K562 (cell line): ENCODE data around the gene PPOX. TPM values are rescaled to one million over a fixed set of nuclear protein-coding genes. Genes with fewer than 3 reads are reported as not detected.

Experiments used
- BCL6 ChIP-seq: fragments of 250-450 bp; sonication (Bioruptor Pico); IDR thresholded peaks from 2 replicates; pipeline ENCODE4 v1.4.0; 2020
- FOXM1 ChIP-seq, 2 experiments: fragments of 450-650 bp in 1 of 2; sonication (generic) in 1 of 2; formaldehyde crosslinking in 1 of 2; IDR thresholded peaks; 2 replicates each; pipeline versions ENCODE4 v1.6.1 to v1.9.0; 2017 to 2022; ENCODE audit warnings: low read depth in 2 of 2, mild to moderate bottlenecking in 2 of 2, missing genetic modification reagents in 1 of 2, moderate library complexity in 1 of 2
- HDAC1 ChIP-seq, 2 experiments: fragments of 450-650 bp; IDR thresholded peaks; 2 replicates each; pipeline ENCODE4 v1.6.1; 2016 to 2017; ENCODE audit warnings: inconsistent platforms in 1 of 2, mild to moderate bottlenecking in 1 of 2, moderate library complexity in 1 of 2
- NBN ChIP-seq: fragments of 450-650 bp; IDR thresholded peaks from 2 replicates; pipeline ENCODE4 v1.6.1; 2016; ENCODE audit warnings: low read depth, mild to moderate bottlenecking
- OTX1 ChIP-seq: fragments of 450-650 bp; formaldehyde crosslinking; IDR thresholded peaks from 2 replicates; pipeline ENCODE4 v1.4.0; 2022; ENCODE audit warnings: mild to moderate bottlenecking
- RFX5 ChIP-seq: IDR thresholded peaks from 2 replicates; pipeline ENCODE4 v1.6.1; 2011; ENCODE audit warnings: low read depth, mild to moderate bottlenecking, improper control_type of control experiment, low read length
- SMC3 ChIP-seq: conservative IDR thresholded peaks from 2 replicates; pipeline ENCODE4 v1.6.1; 2011; ENCODE audit warnings: low read depth, low read length, improper control_type of control experiment; ENCODE audit not compliant: insufficient read depth
- SPI1 ChIP-seq: IDR thresholded peaks from 2 replicates; pipeline ENCODE4 v1.6.1; 2011; ENCODE audit warnings: low read depth, low read length, control low read depth, borderline replicate concordance
- SUPT5H ChIP-seq: fragments of 450-650 bp; IDR thresholded peaks from 2 replicates; pipeline ENCODE4 v1.6.1; 2016
- TOE1 ChIP-seq, 2 experiments: fragments of 450-650 bp in 1 of 2; sonication (generic) in 1 of 2; formaldehyde crosslinking in 1 of 2; IDR thresholded peaks; 2 replicates each; pipeline versions ENCODE4 v1.7.1 to v1.8.0; 2016 to 2022; ENCODE audit warnings: borderline replicate concordance in 2 of 2, mild to moderate bottlenecking in 2 of 2, antibody characterized with exemption in 1 of 2, inconsistent platforms in 1 of 2, low read depth in 1 of 2, missing genetic modification reagents in 1 of 2, moderate library complexity in 1 of 2
- TSC22D4 ChIP-seq: fragments of 450-650 bp; IDR thresholded peaks from 2 replicates; pipeline ENCODE4 v1.6.1; 2016; ENCODE audit warnings: missing genetic modification characterization, missing biosample characterization, control low read depth
- ZNF184 ChIP-seq: sonication (generic); formaldehyde crosslinking; IDR thresholded peaks from 2 replicates; pipeline ENCODE4 v1.5.0; 2020; ENCODE audit warnings: missing genetic modification reagents
- polyA plus RNA-seq, 8 experiments: library from polyadenylated mRNA; depleted of rRNA in 4 of 8; stranded (reverse) in 5 of 8; unstranded in 3 of 8; fragments of >200 nt; fragmentation: Nextera tagmentation in 2 of 8; fragmentation: Illumina TruSeq in 1 of 8; extraction: Ambion mirVana in 2 of 8; extraction: Trizol in 1 of 8; gene quantifications; 2 replicates each; pipeline versions ENCODE4 v1.2.1 to v1.2.3, GENCODE V29; 2011 to 2014; ENCODE audit warnings: inconsistent platforms in 1 of 8, missing spikeins in 1 of 8
- total RNA-seq, 7 experiments: library from RNA; depleted of rRNA in 6 of 7; stranded (reverse); fragments of >200 nt in 6 of 7; fragmentation: Illumina TruSeq in 2 of 7; extraction: Trizol in 2 of 7; gene quantifications; 2 replicates each; pipeline versions ENCODE4 v1.2.1 to v1.2.3, GENCODE V29; 2011 to 2021; ENCODE audit warnings: low replicate concordance in 1 of 7
- TF ChIP-seq, protein P1 (sequence below): fragments of 450-650 bp; IDR thresholded peaks from 2 replicates; pipeline ENCODE4 v1.7.0; 2016; ENCODE audit warnings: borderline replicate concordance
- TF ChIP-seq, protein P2 (sequence below): fragments of 450-650 bp; IDR thresholded peaks from 2 replicates; pipeline ENCODE4 v1.6.1; 2018; ENCODE audit warnings: mild to moderate bottlenecking, low read depth; ENCODE audit not compliant: partially characterized antibody
- TF ChIP-seq, protein P3 (sequence below): sonication (generic); formaldehyde crosslinking; IDR thresholded peaks from 2 replicates; pipeline ENCODE4 v1.8.1; 2023; ENCODE audit warnings: mild to moderate bottlenecking, missing genetic modification reagents
- TF ChIP-seq, protein P4 (sequence below), 2 experiments: fragments of 250-450 bp in 1 of 2; fragments of 450-650 bp in 1 of 2; sonication (Bioruptor Pico) in 1 of 2; IDR thresholded peaks; 2 replicates each; pipeline versions ENCODE4 v1.6.1 to v1.8.0; 2016 to 2021; ENCODE audit warnings: mild to moderate bottlenecking in 2 of 2, moderate library complexity in 2 of 2, missing compliant biosample characterization in 1 of 2, missing genetic modification characterization in 1 of 2
- TF ChIP-seq, protein P5 (sequence below), 3 experiments: IDR thresholded peaks in 2 of 3; conservative IDR thresholded peaks in 1 of 3; 2 replicates each; pipeline ENCODE4 v1.5.1; 2011 to 2012; ENCODE audit warnings: low read length in 3 of 3, mild to moderate bottlenecking in 3 of 3, control low read depth in 2 of 3, improper control_type of control experiment in 1 of 3, inconsistent platforms in 1 of 3, low read depth in 1 of 3, mixed read lengths in 1 of 3, moderate library complexity in 1 of 3; ENCODE audit not compliant: insufficient read depth in 2 of 3

PPOX gene
- total and polyA plus RNA-seq, 9 of the 15 experiments (the other 6 are each of a cell fraction or from before 2014, with no cell fraction given) = 17.0 to 57.1 (median 38.9) TPM

DNA sequence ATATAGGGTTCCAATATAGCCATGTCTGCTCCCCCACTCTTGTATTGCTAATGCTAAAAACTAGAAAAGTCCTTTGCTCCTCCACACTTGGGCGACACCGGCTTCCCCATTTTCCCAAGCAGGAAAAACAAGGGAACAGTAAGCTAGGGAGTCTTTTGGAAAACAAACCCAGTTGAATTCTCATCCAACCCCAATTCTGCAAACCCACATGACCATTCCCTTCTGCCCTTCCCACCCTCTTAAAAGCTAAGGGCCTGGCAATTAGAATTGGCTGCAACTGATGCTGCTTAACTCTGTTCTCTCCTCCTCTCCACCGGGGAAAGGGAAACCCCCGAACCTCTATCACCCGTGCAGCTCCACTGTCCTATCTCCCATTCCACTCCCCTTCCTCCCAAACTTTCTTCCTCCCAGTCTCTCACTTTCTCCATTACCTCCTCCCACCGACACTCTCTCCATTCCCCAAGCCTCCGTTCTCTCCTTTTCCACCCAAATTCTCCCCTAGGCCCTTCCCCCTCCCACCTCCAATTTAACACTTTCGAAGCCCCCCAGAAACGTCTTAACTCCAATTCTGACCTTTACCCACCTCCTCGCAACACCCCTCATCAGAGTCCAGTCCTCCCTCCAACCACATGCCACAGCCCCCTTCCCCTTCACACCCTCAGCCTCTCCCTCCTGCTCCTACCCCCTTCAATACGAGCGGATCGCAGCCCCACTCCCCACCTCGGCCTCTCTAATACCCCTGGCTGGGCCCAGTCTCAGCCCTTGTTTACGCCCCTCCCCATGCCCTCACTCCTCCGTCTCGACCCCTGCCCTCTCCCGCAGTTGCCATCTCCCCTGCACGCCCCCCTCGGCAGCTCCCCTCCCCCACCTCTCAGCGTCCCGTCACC lies 34.5 kb upstream of the PPOX start (continued):
- TF ChIP-seq, protein P1, sequence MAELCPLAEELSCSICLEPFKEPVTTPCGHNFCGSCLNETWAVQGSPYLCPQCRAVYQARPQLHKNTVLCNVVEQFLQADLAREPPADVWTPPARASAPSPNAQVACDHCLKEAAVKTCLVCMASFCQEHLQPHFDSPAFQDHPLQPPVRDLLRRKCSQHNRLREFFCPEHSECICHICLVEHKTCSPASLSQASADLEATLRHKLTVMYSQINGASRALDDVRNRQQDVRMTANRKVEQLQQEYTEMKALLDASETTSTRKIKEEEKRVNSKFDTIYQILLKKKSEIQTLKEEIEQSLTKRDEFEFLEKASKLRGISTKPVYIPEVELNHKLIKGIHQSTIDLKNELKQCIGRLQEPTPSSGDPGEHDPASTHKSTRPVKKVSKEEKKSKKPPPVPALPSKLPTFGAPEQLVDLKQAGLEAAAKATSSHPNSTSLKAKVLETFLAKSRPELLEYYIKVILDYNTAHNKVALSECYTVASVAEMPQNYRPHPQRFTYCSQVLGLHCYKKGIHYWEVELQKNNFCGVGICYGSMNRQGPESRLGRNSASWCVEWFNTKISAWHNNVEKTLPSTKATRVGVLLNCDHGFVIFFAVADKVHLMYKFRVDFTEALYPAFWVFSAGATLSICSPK = peak; percentile 97; the same call in 1 of the 2 replicates
- TF ChIP-seq, protein P2, sequence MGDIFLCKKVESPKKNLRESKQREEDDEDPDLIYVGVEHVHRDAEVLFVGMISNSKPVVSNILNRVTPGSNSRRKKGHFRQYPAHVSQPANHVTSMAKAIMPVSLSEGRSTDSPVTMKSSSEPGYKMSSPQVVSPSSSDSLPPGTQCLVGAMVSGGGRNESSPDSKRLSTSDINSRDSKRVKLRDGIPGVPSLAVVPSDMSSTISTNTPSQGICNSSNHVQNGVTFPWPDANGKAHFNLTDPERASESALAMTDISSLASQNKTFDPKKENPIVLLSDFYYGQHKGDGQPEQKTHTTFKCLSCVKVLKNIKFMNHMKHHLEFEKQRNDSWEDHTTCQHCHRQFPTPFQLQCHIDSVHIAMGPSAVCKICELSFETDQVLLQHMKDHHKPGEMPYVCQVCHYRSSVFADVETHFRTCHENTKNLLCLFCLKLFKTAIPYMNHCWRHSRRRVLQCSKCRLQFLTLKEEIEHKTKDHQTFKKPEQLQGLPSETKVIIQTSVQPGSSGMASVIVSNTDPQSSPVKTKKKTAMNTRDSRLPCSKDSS = peak; percentile 59
- TF ChIP-seq SUPT5H = peak; percentile 23
- TF ChIP-seq, protein P3, sequence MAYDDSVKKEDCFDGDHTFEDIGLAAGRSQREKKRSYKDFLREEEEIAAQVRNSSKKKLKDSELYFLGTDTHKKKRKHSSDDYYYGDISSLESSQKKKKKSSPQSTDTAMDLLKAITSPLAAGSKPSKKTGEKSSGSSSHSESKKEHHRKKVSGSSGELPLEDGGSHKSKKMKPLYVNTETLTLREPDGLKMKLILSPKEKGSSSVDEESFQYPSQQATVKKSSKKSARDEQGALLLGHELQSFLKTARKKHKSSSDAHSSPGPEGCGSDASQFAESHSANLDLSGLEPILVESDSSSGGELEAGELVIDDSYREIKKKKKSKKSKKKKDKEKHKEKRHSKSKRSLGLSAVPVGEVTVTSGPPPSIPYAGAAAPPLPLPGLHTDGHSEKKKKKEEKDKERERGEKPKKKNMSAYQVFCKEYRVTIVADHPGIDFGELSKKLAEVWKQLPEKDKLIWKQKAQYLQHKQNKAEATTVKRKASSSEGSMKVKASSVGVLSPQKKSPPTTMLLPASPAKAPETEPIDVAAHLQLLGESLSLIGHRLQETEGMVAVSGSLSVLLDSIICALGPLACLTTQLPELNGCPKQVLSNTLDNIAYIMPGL (CRISPR knock-in tag) = no peak; the same call in 1 of the 2 replicates
- TF ChIP-seq, protein P4, sequence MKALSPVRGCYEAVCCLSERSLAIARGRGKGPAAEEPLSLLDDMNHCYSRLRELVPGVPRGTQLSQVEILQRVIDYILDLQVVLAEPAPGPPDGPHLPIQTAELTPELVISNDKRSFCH (CRISPR knock-in tag; IDR thresholded peaks at IDR 0.05) = no peak
- TF ChIP-seq, protein P4 (tag; IDR thresholded peaks at IDR 0.05) = no peak
- peak; percentile 73; the same call in 1 of the 2 replicates for TF ChIP-seq TOE1 (IDR thresholded peaks at IDR 0.05; ENCODE audit: borderline replicate concordance)
- TF ChIP-seq TOE1 (CRISPR knock-in tag; IDR thresholded peaks at IDR 0.05; ENCODE audit: borderline replicate concordance, low read depth) = no peak
- TF ChIP-seq RFX5 = no peak
- TF ChIP-seq TSC22D4 = 0 out of 2 replicates have a peak, but pooled peaks have one; percentile 18
- TF ChIP-seq, protein P5, sequence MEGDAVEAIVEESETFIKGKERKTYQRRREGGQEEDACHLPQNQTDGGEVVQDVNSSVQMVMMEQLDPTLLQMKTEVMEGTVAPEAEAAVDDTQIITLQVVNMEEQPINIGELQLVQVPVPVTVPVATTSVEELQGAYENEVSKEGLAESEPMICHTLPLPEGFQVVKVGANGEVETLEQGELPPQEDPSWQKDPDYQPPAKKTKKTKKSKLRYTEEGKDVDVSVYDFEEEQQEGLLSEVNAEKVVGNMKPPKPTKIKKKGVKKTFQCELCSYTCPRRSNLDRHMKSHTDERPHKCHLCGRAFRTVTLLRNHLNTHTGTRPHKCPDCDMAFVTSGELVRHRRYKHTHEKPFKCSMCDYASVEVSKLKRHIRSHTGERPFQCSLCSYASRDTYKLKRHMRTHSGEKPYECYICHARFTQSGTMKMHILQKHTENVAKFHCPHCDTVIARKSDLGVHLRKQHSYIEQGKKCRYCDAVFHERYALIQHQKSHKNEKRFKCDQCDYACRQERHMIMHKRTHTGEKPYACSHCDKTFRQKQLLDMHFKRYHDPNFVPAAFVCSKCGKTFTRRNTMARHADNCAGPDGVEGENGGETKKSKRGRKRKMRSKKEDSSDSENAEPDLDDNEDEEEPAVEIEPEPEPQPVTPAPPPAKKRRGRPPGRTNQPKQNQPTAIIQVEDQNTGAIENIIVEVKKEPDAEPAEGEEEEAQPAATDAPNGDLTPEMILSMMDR (IDR thresholded peaks at IDR 0.05 in 2 of 3, conservative IDR thresholded peaks at IDR 0.05 in 1 of 3; ENCODE audit: insufficient read depth in 2 of 3, low read depth in 1 of 3, low read length in 3 of 3) = no peak
- TF ChIP-seq BCL6 (CRISPR knock-in tag) = no peak
- peak; percentile 7 for TF ChIP-seq OTX1 (CRISPR knock-in tag)
- peak; percentile 79; the same call in 1 of the 2 replicates for TF ChIP-seq NBN
- no peak for TF ChIP-seq SPI1
- TF ChIP-seq HDAC1 (IDR thresholded peaks at IDR 0.05) = peak in 1 of 2 experiments; percentile 88; a peak in 2 of 4 replicates
- no peak for TF ChIP-seq ZNF184 (CRISPR knock-in tag)
- TF ChIP-seq FOXM1 (IDR thresholded peaks at IDR 0.05; ENCODE audit: low read depth) = no peak
- no peak for TF ChIP-seq FOXM1 (CRISPR knock-in tag; IDR thresholded peaks at IDR 0.05; ENCODE audit: low read depth)
- TF ChIP-seq SMC3 = no peak
